ENCODE results near the gene KIAA1217.

Gene KIAA1217

DNA sequence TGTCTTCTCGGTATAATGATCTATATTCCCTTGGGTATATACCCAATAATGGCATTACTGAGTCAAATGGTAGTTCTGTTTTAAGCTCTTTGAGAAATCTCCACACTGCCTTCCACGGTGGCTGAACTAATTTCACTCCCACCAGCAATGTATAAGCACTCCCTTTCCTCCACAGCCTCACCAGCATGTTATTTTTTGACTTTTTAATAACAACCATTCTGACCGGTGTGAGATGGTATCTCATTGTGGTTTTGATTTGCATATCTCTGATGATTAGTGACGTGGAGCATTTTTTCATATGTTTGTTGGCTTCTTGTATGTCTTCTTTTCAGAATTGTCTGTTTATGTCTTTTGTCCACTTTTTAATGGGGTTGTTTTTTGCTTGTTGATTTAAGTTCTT is 33.6 kb downstream of the KIAA1217 start:
- no peak for DNase-seq

DNA sequence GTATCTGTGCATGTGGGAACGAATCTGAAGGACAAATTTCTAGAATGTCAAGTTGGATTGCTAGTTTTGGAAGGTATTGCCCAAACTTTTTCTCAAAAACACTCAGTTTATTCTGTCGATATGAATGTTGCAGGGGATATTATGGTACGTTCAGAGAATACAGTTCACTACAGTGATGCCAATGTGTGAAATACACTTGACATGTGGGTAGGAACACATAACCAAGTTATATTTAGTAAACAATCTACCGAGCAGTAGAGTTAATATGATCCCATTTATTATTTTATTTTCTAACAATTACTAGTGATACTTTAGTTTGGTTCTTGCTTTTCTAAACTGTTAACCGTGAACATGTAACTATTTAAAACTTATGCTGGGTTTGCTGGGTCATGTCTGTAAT is 37.4 kb downstream of the KIAA1217 start:
- DNase-seq, result no peak

DNA sequence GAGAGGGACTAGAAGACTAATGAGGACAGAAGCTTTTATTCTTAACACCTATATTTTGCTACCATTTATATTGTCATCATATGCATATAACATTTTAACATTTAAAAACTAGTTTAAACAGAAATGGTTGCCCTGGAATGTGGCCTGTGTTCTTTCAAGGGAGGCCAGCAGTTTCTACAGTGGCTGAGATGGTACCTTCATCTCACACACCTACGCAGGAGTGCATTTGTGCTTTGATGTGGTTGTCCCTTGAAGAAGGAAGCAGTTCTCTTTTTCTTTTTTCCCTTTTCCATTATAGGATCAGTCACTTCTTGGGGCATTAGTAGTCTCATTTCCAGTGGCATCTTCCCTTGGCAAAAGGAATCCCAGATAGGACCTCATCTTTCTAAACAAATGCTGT is 38.9 kb downstream of the KIAA1217 start:
- no peak for DNase-seq

DNA sequence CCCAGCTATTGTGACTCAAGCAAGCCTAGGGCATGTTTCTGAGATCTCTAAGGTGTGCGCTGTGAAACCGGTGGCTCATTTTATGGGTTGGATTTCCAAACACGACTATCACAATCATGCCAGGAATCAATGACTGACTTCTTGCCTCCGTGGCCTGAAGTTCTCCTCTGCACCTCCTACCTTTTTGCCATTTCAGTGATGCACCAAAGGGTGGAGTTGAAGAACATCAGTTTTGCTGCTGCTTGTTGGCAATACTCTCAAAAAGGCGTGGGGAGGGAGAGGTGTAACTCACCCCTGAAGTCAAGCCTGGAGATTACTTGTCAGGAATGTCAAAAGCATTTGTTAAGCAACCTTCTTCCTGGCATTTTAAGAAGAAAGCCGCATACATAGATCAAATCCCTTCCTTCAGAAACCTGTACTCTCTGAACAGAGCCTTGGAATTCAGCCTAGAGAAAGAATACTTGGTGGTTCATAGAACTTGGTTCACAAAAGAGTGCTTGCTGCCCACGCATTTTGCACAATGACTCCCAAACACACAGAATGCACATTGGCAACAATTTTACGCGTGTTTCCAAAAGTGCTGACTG is 41.0 kb downstream of the KIAA1217 start:
- no peak for DNase-seq

DNA sequence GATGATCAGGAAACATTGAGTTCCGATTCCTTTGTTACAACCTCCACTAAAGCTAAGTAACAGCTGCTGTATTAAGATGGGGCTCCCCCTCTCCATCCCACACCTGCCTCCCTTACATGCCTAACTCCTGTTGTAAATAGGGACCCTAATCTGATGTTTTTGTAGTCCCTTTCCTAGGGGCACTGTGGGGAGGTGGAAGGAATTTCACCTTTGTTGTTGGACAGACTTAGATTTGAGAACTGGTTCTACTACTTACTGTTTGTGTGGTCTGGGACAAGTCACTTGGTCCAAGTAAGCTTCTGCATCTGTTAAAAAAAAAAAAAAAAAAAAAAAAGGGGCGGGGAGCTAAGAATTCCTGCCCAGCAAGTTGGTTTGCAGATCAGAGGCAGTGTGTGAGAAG is 42.6 kb downstream of the KIAA1217 start:
- no peak for DNase-seq

DNA sequence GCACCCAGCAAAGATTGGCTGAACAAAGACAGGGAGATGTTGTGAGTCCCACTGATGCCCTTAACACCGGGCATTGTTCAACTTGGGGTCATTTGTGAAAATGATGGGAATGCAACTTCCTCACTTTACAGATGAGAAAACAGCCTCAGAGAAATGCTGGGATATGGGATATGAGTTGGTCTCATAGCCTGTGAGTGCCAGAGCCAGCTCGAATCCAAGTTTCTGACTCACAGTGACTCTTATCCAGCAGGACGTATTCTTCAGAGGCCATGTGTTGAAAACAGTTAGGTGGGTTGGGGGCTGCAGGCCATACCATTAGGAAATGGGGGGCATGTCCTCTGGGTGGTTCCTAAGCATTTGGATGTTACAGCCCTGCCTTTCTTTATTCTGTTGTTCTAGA is 45.2 kb downstream of the KIAA1217 start:
- no peak for DNase-seq

DNA sequence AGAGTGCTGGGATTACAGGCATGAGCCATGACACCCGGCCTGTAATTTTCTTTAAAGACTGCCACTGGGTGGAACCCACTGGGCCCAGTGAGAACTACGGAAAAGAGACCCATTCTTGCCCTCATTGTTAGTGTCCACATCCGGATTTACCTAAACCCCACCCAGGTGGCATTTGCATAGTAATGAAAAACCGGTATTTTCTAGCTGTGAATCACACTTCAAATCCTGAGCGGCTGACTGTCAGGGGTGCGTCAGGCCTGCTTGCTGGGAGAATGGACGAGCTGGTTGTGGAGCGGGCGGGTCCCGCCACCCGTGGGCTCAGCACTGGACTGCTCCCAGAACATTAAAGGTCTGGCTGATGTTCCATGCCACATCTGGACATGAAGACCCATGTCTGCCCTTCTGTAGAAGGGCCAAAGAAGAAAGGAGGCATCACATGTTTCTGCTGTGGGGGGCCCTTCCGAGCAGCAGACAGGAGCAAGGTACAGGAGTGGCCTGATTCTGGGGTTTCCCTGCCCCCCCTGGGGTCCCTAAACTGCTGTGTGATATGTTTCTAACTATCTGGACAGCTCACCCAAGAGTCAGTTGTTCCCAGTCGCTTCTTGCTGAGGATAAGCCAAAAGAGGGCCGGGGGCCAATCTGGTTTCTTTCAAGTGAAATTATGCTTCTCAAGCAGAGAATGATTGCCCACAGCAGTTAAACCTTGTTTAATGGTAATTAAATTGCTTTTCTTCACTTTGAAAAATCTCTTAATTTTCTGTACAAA is 46.4 kb downstream of the KIAA1217 start:
- no peak for DNase-seq

DNA sequence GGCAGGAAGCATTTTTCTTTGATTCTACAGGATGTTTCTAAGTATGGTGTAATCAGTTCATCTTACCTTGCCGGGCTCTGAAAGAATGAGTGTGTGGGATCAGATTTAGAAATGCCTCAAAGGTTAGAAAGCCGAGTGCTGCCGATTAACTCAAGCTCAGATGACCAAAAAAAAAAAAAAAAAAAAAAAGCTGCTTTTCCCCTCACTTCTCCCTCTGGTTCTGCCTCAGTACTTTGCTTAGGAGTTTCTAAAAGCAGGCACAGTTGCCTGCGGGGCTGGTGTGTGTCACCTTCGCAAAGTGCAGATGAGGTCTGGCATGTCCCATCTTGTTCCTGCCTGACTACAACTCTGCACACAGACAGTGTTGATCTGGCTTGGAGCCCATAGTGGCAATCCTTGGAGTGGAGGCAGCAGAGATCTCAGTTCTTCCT is 47.0 kb downstream of the KIAA1217 start:
- DNase-seq, result no peak

DNA sequence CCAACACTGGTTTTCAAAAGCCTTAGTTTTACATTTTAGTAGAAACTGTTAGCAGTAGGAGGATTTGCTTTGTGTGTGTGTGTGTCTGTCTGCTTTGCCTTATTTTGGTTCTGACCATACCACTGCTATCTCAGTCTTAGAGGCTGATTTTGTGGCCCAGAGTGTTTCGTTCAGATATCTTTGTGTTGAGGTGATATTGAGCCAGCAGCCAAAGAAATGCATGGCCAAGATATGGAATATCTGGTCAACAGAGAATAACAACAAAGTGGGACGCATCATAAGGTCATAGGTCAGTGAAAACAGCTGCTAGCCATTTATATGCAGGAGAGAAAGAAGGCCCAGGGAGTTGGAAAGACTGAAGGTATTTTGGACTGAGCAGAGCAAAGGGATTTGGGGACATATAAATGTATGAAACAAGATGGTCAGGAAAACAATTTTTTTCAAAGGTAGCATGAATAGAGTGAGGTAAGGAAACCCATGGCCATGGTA is 47.7 kb downstream of the KIAA1217 start:
- DNase-seq, result no peak

DNA sequence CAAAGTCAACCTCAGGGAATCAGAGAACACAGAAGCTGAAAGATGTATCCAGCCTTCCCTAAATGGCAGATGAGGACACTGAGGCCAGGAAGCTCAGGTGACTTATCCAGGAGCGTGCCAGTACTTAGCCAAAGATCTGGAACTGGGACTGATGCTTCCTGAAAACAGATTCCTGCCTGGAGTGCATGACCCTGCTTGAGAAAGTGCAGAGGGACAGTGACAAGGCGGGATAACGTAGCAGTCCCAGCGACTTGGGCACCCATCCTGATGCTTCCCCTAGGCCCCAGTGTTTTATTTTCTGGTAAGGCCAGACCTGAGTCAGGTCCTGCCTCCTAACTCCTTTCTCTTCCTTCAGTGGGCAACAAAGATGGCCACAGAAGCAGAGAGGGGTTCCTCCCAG is 48.6 kb downstream of the KIAA1217 start:
- DNase-seq, result no peak

DNA sequence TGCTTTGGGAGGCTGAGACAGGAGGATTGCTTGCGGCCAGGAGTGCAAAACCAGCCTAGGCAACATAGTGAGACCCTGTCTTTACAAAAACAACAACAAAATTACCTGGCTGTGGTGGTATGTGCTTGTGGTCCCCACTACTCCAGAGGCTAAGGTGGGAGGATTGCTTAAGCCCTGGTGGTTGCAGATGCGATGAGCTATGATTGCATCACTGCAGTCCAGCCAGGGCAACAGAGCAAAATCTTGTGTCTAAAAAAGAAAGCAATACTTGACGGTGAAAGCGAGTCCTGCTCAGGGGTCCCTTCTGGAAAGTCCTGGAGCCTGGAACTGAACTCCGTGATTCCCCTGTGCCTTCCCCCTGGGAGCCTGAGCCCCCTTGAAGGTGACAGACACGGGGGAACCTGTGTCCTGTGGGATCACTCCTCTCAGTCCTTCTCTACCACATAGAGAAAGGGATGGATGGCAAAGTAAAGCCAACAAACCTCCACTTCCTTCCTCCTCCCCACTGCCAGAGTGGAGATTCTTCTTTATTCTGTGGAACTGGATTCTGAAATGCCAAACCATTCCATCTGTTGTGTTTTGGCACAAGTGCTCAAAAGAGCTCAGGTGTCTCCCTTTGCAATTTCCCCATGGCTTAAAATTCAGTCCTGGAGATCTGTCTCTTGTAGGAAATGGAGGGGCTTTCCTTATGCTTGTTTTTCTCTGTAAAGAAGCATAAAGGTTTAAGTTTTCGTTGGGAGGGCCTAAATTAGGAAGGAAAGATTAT is 50.6 kb downstream of the KIAA1217 start:
- peak; percentile 6 for DNase-seq

DNA sequence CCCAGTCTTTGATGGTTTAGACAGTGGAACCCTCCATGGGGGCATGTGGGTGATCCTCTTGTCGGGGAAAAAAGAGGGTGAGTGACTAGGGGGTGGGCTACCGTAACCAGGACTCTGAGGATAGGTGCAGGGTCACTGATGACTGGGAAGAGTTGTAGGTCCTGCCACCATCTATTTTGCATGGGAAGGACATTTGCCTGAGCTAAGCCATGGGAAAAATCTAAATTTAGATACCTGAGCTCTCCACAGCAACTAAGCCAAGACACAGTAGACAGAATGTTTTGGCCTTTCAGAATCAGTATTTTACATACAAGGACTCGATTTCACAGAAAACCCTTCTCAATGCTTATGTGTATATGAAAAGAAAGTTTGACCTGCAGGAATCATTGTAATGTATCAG is 52.7 kb downstream of the KIAA1217 start:
- DNase-seq, result no peak

DNA sequence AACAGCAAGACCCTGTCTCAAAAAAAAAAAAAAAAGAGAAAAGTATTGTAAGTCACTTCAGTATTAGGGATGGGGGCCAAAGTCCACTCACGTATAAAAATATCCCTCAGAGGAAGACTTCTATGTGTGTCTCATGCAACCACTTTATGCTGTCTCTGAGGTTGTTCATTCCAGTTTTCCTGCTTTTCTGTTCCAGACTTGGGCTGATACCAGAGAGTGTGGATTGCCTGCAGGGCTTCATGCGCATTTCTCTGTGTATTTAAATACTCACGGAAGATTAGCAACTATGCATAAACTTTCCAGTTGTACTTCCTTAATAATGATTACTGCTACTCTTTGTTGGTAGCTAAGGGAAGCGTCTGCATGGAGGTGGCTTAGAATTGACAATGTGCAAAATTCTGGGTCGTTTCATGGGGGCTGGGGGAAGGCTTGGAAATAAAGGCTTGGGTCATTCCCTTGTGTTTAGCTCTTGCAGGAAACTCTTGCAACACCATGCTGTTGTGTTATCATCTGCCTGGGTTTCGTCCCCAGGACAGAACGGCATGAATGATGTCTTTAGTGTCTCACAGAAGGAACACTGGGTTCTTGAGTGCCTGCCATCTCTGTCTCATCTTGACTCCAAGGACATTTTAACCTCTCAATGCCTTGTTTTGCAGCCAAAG is 54.1 kb downstream of the KIAA1217 start:
- DNase-seq, result no peak

DNA sequence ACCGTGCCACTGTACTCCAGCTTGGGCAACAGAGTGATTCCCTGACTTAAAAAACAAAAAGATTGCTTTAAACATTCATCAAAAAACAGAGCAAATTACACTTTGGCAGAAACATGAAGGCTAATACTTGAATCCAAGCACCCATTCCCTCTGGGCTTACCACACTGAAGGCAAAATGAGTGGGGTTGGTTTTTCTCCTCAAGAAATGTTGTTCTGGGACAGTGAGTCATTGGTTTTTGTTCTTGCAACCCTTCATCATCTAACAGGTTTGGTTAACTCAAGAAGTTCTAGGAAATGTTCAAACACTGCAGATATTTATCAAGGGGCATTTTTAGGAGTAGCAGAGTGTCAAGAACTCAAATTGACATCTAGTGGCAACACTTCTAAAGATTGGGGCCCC is 60.5 kb downstream of the KIAA1217 start:
- no peak for DNase-seq

DNA sequence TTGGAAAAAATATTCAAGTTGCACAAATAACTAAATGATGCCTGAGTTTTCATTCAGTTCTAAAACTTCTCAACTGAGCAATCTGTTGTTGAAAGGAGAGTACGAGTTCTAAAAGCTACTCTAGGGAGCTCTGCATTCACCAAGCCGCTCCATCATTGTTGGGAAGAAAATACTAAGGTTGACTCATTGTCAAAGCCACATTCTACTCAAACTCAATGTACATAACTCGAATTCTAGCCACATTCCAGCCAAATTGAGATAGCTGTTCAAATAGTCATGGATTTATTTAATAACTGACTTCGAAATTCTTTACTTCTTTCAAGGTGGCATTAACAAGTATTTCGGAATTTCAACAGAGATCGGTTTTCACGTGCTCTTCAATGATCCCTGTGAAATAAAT is 63.4 kb downstream of the KIAA1217 start:
- no peak for DNase-seq

DNA sequence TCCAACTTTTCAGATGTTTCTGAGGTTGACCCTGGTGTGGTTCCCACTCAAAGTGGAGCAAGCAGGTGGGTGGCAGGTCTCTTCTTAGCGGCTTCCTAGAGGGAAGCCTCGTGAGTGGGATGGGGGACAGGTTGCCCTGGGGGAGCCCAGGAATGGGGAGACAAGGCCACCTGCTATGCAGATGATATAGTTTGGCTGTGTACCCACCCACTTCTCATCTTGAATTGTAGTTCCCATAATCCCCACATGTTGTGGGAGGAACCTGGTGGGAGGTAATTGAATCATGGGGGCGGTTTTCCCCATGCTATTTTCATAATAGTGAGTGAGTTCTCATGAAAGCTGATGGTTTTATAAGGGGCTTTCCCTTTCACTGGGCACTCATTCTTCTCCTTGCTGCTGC is 68.3 kb downstream of the KIAA1217 start:
- no peak for DNase-seq

DNA sequence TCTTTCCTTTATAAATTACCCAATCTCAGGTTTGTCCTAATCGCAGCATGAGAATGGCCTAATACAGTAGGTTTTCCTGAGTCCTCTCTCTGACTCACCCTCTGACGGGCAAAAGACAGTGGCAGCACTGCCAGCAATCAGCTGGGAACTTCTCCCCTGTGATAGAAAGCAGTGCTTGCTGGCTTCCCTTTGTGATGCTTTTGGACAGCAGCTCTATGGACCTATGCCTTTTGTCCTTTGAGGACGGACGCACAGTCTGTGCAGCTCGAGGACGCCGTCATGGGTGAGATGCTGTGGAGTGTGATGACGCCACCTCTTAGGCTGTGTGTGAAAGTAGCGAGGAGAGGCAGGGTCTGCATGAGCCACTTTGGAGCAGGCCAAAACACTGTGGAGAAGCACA is 68.8 kb downstream of the KIAA1217 start:
- no peak for DNase-seq

DNA sequence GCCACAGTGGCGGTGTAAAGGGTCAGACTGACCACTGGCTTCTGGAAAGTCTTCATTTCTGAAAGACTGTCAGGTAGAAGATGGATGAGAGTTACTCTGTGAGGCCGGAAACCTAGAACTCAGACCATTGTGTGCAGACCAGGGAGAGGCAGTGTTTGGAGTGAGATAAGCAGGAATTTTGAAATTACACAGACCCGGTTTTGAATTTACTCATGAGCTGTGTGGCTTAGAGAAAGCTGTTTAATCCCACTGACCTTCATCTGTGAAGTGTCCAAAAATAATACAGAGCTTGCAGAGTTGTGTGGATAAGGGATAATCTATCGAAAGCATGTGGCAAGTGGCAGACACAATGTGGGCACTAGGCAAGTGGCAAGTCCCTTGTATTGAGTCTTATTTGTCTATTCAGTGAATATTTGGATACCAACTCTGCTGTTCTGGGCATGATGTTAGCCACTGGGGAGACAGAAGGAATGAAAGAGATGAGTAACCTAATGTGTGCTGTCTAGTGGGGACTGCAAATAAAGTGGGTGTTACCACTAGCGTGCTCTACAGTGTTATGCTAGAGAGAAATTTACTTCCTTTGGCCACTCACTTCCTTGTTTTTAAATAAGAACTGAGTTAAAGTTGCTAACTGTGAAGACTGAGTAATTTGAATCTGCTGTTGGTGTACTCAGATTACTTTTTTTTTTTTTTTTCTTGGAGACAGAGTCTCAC is 69.4 kb downstream of the KIAA1217 start:
- no peak for DNase-seq

DNA sequence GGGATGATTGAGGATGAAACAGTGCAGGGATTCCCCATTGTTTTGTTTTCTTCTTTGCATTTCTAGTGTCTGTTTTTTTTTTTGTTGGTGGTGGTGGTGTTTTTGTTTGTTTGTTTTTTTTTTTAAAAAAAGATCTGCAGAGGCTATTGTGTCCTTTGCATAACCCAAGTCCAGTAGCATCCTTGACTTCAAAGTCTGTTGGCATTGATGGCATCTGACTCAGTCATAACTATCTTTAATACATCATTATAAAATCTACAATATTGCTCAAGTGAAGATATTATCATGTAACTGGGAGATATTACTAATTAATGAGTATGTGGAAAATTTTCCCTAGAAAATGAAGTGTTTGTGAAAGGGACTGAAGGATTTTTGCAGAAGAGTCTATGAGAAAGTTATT is 70.2 kb downstream of the KIAA1217 start:
- no peak for DNase-seq

DNA sequence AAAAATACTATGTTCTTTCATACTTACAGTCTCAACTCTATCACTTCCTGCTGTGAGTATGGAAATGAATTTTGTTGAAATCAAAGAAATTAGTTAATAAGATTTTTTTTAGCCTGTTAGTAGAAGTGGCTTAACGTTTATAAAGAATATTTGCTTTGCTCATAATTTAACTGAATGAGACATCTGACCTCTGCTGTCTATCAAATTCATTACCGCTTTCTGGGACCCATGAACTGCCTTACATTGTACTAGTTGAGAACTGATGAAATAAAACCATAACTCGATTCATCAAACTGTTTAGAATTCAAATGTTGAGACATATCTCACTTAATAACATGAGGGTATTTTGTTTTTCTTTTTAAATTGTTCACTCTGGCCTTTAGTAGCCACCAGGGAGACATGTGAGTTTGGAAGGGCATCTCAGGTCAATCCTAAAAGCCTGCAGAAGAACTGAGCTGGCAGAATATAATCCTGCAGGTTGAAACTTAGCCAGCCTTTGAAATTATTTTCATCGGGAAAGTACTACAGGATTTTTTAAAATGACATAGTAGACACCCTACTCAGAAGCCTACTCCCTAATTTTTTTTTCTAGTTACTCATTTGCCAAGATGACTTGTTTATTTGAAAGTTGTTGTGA is 78.7 kb downstream of the KIAA1217 start:
- no peak for DNase-seq

DNA sequence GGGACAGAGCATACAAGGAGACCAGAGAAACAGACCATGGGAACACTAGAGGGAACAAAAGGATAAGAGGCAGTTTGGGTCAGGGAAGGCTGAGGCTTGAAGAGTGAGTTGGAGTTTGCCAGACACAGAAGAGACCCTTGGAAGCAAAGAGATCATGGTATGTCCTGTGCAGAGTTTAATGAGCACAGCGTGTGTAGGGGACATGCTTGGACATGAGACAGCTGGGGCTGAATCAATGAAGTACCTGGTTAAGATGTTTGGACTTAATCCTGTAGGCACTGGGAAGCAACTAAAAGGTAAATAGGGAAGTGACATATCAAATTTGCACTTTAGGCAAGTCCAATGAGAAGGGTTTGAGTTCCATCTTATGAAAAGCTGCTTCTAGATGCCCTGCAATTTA is 79.6 kb downstream of the KIAA1217 start:
- DNase-seq, result no peak

DNA sequence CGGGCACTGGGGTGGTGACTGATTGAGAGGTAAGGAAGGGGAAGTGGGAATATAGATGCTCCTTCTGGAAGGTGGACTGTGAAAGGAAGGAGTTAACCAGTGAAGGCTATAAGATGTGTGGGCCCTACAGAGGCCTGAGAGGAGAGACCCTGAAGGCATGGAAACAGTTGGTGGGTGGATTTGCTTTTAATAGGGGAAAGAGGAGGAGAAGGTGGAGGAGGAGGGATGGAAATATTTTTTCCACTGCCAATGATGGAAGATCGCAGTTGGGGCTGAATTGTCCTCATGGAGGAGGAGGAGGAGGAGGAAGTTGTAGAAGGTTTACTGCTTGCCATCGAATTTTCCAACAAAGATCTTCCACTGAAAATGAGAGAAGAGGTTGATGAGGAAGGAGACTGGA is 80.3 kb downstream of the KIAA1217 start:
- no peak for DNase-seq
